Parathyroid adenoma (tissue), 2 donors: Measurements from ENCODE around the gene AURKAIP1.

Experiments used
- H2AFZ ChIP-seq: fragments of 300-600 bp; sonication (generic); one replicate; pipeline ENCODE4 v1.7.0; 2017; ENCODE audit warnings: antibody characterized with exemption, mild to moderate bottlenecking
- H3K27ac ChIP-seq: fragments of 300-600 bp; sonication (generic); one replicate; pipeline ENCODE4 v1.7.0; 2017
- H3K27me3 ChIP-seq: fragments of 300-600 bp; sonication (generic); one replicate; pipeline ENCODE4 v1.7.0; 2017; ENCODE audit warnings: low read length; ENCODE audit not compliant: control insufficient read depth, insufficient read depth
- H3K36me3 ChIP-seq: fragments of 300-600 bp; sonication (generic); one replicate; pipeline ENCODE4 v1.7.0; 2017; ENCODE audit warnings: low read length; ENCODE audit not compliant: control insufficient read depth, insufficient read depth
- H3K4me1 ChIP-seq: fragments of 300-600 bp; sonication (generic); one replicate; pipeline ENCODE4 v1.7.0; 2017; ENCODE audit warnings: control low read depth
- H3K4me2 ChIP-seq: fragments of 300-600 bp; sonication (generic); one replicate; pipeline ENCODE4 v1.7.0; 2017; ENCODE audit warnings: low read length
- H3K4me3 ChIP-seq: fragments of 300-600 bp; sonication (generic); one replicate; pipeline ENCODE4 v1.7.0; 2017; ENCODE audit warnings: low read depth, low read length
- H3K79me2 ChIP-seq: fragments of 300-600 bp; sonication (generic); one replicate; pipeline ENCODE4 v1.7.0; 2017; ENCODE audit warnings: control low read depth
- H3K9ac ChIP-seq: fragments of 300-600 bp; sonication (generic); one replicate; pipeline ENCODE4 v1.7.0; 2017; ENCODE audit warnings: mild to moderate bottlenecking
- H3K9me3 ChIP-seq: fragments of 300-600 bp; sonication (generic); one replicate; pipeline ENCODE4 v1.7.0; 2017; ENCODE audit warnings: low read length; ENCODE audit not compliant: control insufficient read depth
- CTCF ChIP-seq: fragments of 300-600 bp; sonication (generic); IDR thresholded peaks from one replicate; pipeline ENCODE4 v1.7.0; 2017; ENCODE audit warnings: antibody characterized with exemption, mild to moderate bottlenecking
- donor health status: primary hyperparathyroidism.

Gene AURKAIP1

GRCh38 chr1:1345860-1346500, 29.0 kb downstream of the AURKAIP1 start:
- Histone ChIP-seq H3K27ac (no peak overlapping the region), H3K27me3 (no peaks in the 10 kb centered on the region), H3K4me1 (no peaks in the 10 kb centered on the region), H3K4me3 (no peak overlapping the region), H3K9me3 (no peaks in the 10 kb centered on the region), H3K4me2 (peak overlapping the region; percentile 35), H3K79me2 (peaks cover 22% of the 10 kb centered on the region), H3K9ac (no peak overlapping the region), H2AFZ (no peak overlapping the region), H3K36me3 (no peaks in the 10 kb centered on the region)
- TF ChIP-seq CTCF: no peak

- H3K27me3 ChIP-seq: no peaks in the 10 kb centered on the region
- no peak overlapping the region for H3K4me2 ChIP-seq
- TF ChIP-seq CTCF: no peak
- H3K4me1 ChIP-seq: no peaks in the 10 kb centered on the region
- no peak overlapping the region for H2AFZ ChIP-seq
- H3K36me3 ChIP-seq: no peaks in the 10 kb centered on the region
- peaks cover 22% of the 10 kb centered on the region for H3K79me2 ChIP-seq
- H3K4me3 ChIP-seq: no peak overlapping the region
- H3K27ac ChIP-seq: no peak overlapping the region
- H3K9ac ChIP-seq: no peak overlapping the region
- H3K9me3 ChIP-seq: no peaks in the 10 kb centered on the region
Measured at GRCh38 chr1:1345384-1345783, 29.6 kb downstream of the AURKAIP1 start.

- peaks cover 22% of the 10 kb centered on the region for H3K79me2 ChIP-seq
- H3K9ac ChIP-seq: no peak overlapping the region
- H3K9me3 ChIP-seq: no peaks in the 10 kb centered on the region
- no peak overlapping the region for H3K4me3 ChIP-seq
- H3K27me3 ChIP-seq: no peaks in the 10 kb centered on the region
- H3K4me2 ChIP-seq: no peak overlapping the region
- H2AFZ ChIP-seq: no peak overlapping the region
- no peaks in the 10 kb centered on the region for H3K4me1 ChIP-seq
- H3K36me3 ChIP-seq: no peaks in the 10 kb centered on the region
- TF ChIP-seq CTCF: peak; percentile 31
- no peak overlapping the region for H3K27ac ChIP-seq
Measured at GRCh38 chr1:1344655-1345361, 30.2 kb downstream of the AURKAIP1 start.

- no peak for TF ChIP-seq CTCF
- no peak overlapping the region for H2AFZ ChIP-seq
- no peak overlapping the region for H3K4me2 ChIP-seq
- H3K36me3 ChIP-seq: no peaks in the 10 kb centered on the region
- peaks cover 22% of the 10 kb centered on the region for H3K79me2 ChIP-seq
- no peaks in the 10 kb centered on the region for H3K27me3 ChIP-seq
- H3K4me3 ChIP-seq: no peak overlapping the region
- H3K27ac ChIP-seq: no peak overlapping the region
- no peak overlapping the region for H3K9ac ChIP-seq
- H3K9me3 ChIP-seq: no peaks in the 10 kb centered on the region
- H3K4me1 ChIP-seq: no peaks in the 10 kb centered on the region
Measured at GRCh38 chr1:1343811-1344421, 31.1 kb downstream of the AURKAIP1 start.
